Panc1 (cell line): Measurements from ENCODE around the gene PHLDB1.

Source experiments
- TCF7L2 ChIP-seq: IDR thresholded peaks from 2 replicates; pipeline ENCODE4 v1.6.1; 2011; ENCODE audit warnings: mild to moderate bottlenecking, low read depth, low read length, inconsistent platforms
- TF ChIP-seq, protein P1 (sequence below): fragments of 450-650 bp; IDR thresholded peaks from 2 replicates; pipeline ENCODE4 v1.5.1; 2017; ENCODE audit warnings: mild to moderate bottlenecking
- TF ChIP-seq, protein P2 (sequence below), 2 experiments: IDR thresholded peaks; 2 replicates each; pipeline ENCODE4 v1.6.1; 2011 to 2012; ENCODE audit warnings: low read depth in 2 of 2, control low read depth in 1 of 2, low read length in 1 of 2, mild to moderate bottlenecking in 1 of 2, moderate library complexity in 1 of 2; ENCODE audit not compliant: insufficient read depth in 1 of 2

DNA sequence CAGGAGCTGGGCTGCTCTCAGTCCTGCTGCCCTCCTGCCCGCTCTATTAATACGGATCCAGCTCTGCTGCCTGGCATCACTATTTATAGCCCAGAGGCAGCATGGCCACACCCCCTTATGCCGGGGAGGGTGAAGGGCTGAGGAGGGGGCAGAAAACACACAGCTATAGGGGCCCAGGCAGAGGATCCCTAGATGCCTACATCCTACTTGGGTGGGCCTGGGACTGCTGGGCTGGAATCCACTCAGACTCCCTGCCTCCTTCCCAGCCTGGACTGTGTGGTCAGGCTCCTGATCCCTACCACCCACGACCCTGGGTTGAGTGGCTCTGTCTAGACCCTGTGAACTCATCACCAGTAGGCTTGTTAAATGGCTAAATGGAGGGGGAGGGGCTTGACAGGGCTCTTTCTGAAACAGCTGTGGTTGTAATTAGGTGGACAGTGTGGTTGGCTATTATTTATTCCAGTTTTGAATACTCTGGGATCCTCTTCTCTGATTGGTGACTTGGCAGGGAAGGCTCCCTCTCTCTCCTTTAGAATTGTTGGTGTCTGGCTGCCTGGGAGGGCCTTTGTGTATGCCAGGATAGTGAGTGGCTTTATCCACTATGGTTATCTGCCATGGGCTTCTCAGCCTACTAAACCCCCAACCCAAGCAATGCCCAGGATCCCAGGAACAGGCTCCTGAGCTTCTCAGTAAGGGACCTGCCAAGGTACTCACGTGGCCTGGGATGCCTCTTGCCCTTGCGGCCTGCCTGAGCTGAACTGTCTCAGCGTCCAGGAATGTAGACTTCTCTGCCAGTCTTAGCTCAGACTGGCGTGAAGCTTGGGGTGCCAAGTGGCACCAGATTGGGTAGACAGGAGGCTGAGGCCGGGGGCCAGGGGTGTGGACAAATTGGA lies 15.2 kb downstream of the PHLDB1 start:
- TF ChIP-seq, protein P1, sequence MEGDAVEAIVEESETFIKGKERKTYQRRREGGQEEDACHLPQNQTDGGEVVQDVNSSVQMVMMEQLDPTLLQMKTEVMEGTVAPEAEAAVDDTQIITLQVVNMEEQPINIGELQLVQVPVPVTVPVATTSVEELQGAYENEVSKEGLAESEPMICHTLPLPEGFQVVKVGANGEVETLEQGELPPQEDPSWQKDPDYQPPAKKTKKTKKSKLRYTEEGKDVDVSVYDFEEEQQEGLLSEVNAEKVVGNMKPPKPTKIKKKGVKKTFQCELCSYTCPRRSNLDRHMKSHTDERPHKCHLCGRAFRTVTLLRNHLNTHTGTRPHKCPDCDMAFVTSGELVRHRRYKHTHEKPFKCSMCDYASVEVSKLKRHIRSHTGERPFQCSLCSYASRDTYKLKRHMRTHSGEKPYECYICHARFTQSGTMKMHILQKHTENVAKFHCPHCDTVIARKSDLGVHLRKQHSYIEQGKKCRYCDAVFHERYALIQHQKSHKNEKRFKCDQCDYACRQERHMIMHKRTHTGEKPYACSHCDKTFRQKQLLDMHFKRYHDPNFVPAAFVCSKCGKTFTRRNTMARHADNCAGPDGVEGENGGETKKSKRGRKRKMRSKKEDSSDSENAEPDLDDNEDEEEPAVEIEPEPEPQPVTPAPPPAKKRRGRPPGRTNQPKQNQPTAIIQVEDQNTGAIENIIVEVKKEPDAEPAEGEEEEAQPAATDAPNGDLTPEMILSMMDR = no peak
- no peak for TF ChIP-seq TCF7L2
- TF ChIP-seq, protein P2, sequence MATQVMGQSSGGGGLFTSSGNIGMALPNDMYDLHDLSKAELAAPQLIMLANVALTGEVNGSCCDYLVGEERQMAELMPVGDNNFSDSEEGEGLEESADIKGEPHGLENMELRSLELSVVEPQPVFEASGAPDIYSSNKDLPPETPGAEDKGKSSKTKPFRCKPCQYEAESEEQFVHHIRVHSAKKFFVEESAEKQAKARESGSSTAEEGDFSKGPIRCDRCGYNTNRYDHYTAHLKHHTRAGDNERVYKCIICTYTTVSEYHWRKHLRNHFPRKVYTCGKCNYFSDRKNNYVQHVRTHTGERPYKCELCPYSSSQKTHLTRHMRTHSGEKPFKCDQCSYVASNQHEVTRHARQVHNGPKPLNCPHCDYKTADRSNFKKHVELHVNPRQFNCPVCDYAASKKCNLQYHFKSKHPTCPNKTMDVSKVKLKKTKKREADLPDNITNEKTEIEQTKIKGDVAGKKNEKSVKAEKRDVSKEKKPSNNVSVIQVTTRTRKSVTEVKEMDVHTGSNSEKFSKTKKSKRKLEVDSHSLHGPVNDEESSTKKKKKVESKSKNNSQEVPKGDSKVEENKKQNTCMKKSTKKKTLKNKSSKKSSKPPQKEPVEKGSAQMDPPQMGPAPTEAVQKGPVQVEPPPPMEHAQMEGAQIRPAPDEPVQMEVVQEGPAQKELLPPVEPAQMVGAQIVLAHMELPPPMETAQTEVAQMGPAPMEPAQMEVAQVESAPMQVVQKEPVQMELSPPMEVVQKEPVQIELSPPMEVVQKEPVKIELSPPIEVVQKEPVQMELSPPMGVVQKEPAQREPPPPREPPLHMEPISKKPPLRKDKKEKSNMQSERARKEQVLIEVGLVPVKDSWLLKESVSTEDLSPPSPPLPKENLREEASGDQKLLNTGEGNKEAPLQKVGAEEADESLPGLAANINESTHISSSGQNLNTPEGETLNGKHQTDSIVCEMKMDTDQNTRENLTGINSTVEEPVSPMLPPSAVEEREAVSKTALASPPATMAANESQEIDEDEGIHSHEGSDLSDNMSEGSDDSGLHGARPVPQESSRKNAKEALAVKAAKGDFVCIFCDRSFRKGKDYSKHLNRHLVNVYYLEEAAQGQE (IDR thresholded peaks at IDR 0.05; ENCODE audit: insufficient read depth in 1 of 2, low read depth in 2 of 2, low read length in 1 of 2) = no peak
